K562 (cell line): Measurements from ENCODE around the gene RFESD. TPM values are rescaled to one million over a fixed set of nuclear protein-coding genes. Genes with fewer than 3 reads are reported as not detected.
A peak's percentile ranks its signal among the peaks of the same experiment; 100 is the strongest.

Experiments
- ARID2 ChIP-seq: fragments of 450-650 bp; IDR thresholded peaks from 2 replicates; pipeline ENCODE4 v1.6.1; 2017; ENCODE audit warnings: antibody characterized with exemption, mild to moderate bottlenecking
- BRD9 ChIP-seq: fragments of 450-650 bp; IDR thresholded peaks from 2 replicates; pipeline ENCODE4 v1.6.1; 2018; ENCODE audit warnings: low read depth; ENCODE audit not compliant: partially characterized antibody
- DACH1 ChIP-seq: fragments of 450-650 bp; IDR thresholded peaks from 2 replicates; pipeline ENCODE4 v1.6.1; 2018; ENCODE audit not compliant: partially characterized antibody
- ZNF24 ChIP-seq: fragments of 450-650 bp; IDR thresholded peaks from 2 replicates; pipeline ENCODE4 v1.6.1; 2016
- polyA plus RNA-seq, 8 experiments: library from polyadenylated mRNA; depleted of rRNA in 4 of 8; stranded (reverse) in 5 of 8; unstranded in 3 of 8; fragments of >200 nt; fragmentation: Nextera tagmentation in 2 of 8; fragmentation: Illumina TruSeq in 1 of 8; extraction: Ambion mirVana in 2 of 8; extraction: Trizol in 1 of 8; gene quantifications; 2 replicates each; pipeline versions ENCODE4 v1.2.1 to v1.2.3, GENCODE V29; 2011 to 2014; ENCODE audit warnings: inconsistent platforms in 1 of 8, missing spikeins in 1 of 8
- total RNA-seq, 7 experiments: library from RNA; depleted of rRNA in 6 of 7; stranded (reverse); fragments of >200 nt in 6 of 7; fragmentation: Illumina TruSeq in 2 of 7; extraction: Trizol in 2 of 7; gene quantifications; 2 replicates each; pipeline versions ENCODE4 v1.2.1 to v1.2.3, GENCODE V29; 2011 to 2021; ENCODE audit warnings: low replicate concordance in 1 of 7
- TF ChIP-seq, protein P1 (sequence below): fragments of 150-350 bp; IDR thresholded peaks from 2 replicates; pipeline ENCODE4 v1.6.1; 2014; ENCODE audit warnings: low read depth, mild to moderate bottlenecking, low read length, borderline replicate concordance
- TF ChIP-seq, protein P2 (sequence below): sonication (generic); formaldehyde crosslinking; IDR thresholded peaks from 2 replicates; pipeline ENCODE4 v1.8.0; 2022; ENCODE audit warnings: mild to moderate bottlenecking, missing genetic modification reagents
- TF ChIP-seq, protein P3 (sequence below): fragments of 450-650 bp; IDR thresholded peaks from 2 replicates; pipeline ENCODE4 v1.6.1; 2016; ENCODE audit warnings: mild to moderate bottlenecking, moderate library complexity

The RFESD gene
- total and polyA plus RNA-seq, 9 of the 15 experiments (the other 6 are each of a cell fraction or from before 2014, with no cell fraction given), result 62.3 to 600 (median 140) TPM

GRCh38 chr5:95664204-95664786, 17.7 kb downstream of the RFESD start (continued):
- TF ChIP-seq, protein P1, sequence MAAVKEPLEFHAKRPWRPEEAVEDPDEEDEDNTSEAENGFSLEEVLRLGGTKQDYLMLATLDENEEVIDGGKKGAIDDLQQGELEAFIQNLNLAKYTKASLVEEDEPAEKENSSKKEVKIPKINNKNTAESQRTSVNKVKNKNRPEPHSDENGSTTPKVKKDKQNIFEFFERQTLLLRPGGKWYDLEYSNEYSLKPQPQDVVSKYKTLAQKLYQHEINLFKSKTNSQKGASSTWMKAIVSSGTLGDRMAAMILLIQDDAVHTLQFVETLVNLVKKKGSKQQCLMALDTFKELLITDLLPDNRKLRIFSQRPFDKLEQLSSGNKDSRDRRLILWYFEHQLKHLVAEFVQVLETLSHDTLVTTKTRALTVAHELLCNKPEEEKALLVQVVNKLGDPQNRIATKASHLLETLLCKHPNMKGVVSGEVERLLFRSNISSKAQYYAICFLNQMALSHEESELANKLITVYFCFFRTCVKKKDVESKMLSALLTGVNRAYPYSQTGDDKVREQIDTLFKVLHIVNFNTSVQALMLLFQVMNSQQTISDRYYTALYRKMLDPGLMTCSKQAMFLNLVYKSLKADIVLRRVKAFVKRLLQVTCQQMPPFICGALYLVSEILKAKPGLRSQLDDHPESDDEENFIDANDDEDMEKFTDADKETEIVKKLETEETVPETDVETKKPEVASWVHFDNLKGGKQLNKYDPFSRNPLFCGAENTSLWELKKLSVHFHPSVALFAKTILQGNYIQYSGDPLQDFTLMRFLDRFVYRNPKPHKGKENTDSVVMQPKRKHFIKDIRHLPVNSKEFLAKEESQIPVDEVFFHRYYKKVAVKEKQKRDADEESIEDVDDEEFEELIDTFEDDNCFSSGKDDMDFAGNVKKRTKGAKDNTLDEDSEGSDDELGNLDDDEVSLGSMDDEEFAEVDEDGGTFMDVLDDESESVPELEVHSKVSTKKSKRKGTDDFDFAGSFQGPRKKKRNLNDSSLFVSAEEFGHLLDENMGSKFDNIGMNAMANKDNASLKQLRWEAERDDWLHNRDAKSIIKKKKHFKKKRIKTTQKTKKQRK, result no peak
- 0 out of 2 replicates have a peak, but pooled peaks have one; percentile 31 for TF ChIP-seq ARID2
- peak; percentile 74 for TF ChIP-seq BRD9
- no peak for TF ChIP-seq ZNF24
- TF ChIP-seq DACH1, result peak; percentile 52
- TF ChIP-seq, protein P2, sequence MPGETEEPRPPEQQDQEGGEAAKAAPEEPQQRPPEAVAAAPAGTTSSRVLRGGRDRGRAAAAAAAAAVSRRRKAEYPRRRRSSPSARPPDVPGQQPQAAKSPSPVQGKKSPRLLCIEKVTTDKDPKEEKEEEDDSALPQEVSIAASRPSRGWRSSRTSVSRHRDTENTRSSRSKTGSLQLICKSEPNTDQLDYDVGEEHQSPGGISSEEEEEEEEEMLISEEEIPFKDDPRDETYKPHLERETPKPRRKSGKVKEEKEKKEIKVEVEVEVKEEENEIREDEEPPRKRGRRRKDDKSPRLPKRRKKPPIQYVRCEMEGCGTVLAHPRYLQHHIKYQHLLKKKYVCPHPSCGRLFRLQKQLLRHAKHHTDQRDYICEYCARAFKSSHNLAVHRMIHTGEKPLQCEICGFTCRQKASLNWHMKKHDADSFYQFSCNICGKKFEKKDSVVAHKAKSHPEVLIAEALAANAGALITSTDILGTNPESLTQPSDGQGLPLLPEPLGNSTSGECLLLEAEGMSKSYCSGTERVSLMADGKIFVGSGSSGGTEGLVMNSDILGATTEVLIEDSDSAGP (CRISPR knock-in tag), result no peak
- TF ChIP-seq, protein P3, sequence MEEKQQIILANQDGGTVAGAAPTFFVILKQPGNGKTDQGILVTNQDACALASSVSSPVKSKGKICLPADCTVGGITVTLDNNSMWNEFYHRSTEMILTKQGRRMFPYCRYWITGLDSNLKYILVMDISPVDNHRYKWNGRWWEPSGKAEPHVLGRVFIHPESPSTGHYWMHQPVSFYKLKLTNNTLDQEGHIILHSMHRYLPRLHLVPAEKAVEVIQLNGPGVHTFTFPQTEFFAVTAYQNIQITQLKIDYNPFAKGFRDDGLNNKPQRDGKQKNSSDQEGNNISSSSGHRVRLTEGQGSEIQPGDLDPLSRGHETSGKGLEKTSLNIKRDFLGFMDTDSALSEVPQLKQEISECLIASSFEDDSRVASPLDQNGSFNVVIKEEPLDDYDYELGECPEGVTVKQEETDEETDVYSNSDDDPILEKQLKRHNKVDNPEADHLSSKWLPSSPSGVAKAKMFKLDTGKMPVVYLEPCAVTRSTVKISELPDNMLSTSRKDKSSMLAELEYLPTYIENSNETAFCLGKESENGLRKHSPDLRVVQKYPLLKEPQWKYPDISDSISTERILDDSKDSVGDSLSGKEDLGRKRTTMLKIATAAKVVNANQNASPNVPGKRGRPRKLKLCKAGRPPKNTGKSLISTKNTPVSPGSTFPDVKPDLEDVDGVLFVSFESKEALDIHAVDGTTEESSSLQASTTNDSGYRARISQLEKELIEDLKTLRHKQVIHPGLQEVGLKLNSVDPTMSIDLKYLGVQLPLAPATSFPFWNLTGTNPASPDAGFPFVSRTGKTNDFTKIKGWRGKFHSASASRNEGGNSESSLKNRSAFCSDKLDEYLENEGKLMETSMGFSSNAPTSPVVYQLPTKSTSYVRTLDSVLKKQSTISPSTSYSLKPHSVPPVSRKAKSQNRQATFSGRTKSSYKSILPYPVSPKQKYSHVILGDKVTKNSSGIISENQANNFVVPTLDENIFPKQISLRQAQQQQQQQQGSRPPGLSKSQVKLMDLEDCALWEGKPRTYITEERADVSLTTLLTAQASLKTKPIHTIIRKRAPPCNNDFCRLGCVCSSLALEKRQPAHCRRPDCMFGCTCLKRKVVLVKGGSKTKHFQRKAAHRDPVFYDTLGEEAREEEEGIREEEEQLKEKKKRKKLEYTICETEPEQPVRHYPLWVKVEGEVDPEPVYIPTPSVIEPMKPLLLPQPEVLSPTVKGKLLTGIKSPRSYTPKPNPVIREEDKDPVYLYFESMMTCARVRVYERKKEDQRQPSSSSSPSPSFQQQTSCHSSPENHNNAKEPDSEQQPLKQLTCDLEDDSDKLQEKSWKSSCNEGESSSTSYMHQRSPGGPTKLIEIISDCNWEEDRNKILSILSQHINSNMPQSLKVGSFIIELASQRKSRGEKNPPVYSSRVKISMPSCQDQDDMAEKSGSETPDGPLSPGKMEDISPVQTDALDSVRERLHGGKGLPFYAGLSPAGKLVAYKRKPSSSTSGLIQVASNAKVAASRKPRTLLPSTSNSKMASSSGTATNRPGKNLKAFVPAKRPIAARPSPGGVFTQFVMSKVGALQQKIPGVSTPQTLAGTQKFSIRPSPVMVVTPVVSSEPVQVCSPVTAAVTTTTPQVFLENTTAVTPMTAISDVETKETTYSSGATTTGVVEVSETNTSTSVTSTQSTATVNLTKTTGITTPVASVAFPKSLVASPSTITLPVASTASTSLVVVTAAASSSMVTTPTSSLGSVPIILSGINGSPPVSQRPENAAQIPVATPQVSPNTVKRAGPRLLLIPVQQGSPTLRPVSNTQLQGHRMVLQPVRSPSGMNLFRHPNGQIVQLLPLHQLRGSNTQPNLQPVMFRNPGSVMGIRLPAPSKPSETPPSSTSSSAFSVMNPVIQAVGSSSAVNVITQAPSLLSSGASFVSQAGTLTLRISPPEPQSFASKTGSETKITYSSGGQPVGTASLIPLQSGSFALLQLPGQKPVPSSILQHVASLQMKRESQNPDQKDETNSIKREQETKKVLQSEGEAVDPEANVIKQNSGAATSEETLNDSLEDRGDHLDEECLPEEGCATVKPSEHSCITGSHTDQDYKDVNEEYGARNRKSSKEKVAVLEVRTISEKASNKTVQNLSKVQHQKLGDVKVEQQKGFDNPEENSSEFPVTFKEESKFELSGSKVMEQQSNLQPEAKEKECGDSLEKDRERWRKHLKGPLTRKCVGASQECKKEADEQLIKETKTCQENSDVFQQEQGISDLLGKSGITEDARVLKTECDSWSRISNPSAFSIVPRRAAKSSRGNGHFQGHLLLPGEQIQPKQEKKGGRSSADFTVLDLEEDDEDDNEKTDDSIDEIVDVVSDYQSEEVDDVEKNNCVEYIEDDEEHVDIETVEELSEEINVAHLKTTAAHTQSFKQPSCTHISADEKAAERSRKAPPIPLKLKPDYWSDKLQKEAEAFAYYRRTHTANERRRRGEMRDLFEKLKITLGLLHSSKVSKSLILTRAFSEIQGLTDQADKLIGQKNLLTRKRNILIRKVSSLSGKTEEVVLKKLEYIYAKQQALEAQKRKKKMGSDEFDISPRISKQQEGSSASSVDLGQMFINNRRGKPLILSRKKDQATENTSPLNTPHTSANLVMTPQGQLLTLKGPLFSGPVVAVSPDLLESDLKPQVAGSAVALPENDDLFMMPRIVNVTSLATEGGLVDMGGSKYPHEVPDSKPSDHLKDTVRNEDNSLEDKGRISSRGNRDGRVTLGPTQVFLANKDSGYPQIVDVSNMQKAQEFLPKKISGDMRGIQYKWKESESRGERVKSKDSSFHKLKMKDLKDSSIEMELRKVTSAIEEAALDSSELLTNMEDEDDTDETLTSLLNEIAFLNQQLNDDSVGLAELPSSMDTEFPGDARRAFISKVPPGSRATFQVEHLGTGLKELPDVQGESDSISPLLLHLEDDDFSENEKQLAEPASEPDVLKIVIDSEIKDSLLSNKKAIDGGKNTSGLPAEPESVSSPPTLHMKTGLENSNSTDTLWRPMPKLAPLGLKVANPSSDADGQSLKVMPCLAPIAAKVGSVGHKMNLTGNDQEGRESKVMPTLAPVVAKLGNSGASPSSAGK, result 0 out of 2 replicates have a peak, but pooled peaks have one; percentile 6
